Chondrocyte (in vitro differentiated cells): Measurements from ENCODE around the gene PHTF2. TPM values are rescaled to one million over a fixed set of nuclear protein-coding genes. Genes with fewer than 3 reads are reported as not detected.

Experiments
- DNase-seq: peaks from one replicate; pipeline ENCODE4 v3.0.0; 2021; ENCODE audit warnings: mixed read lengths, low spot score
- H3K27ac Mint-ChIP-seq: one replicate; pipeline ENCODE4 v1.8.0; 2021; ENCODE audit warnings: mild to moderate bottlenecking, moderate library complexity, mixed read lengths; ENCODE audit not compliant: unreplicated experiment
- H3K27me3 Mint-ChIP-seq: 2 replicates; pipeline ENCODE4 v1.8.0; 2021; ENCODE audit warnings: low read depth, mixed read lengths
- H3K36me3 Mint-ChIP-seq: 2 replicates; pipeline ENCODE4 v1.8.0; 2021; ENCODE audit warnings: low read depth, mixed read lengths
- H3K4me1 Mint-ChIP-seq: 2 replicates; pipeline ENCODE4 v1.8.0; 2021; ENCODE audit warnings: low read depth, mild to moderate bottlenecking, mixed read lengths
- H3K4me3 Mint-ChIP-seq: one replicate; pipeline ENCODE4 v1.8.0; 2021; ENCODE audit warnings: mild to moderate bottlenecking, moderate library complexity, mixed read lengths; ENCODE audit not compliant: unreplicated experiment
- H3K9me3 Mint-ChIP-seq: 2 replicates; pipeline ENCODE4 v1.8.0; 2021; ENCODE audit warnings: low read depth, mixed read lengths
- CTCF ChIP-seq: fragments of 200-600 bp; sonication (generic); IDR thresholded peaks from 2 replicates; pipeline ENCODE4 v1.5.0; 2021; ENCODE audit warnings: antibody characterized with exemption, mild to moderate bottlenecking, moderate library complexity
- total RNA-seq: library from RNA; stranded (reverse); gene quantifications from 3 replicates; pipeline ENCODE4 v1.2.1, GENCODE V29; 2021

The PHTF2 gene
- total RNA-seq, 1 donor from 2014 or later: 52.6 TPM

- Mint-ChIP-seq H3K4me3 (no peak overlapping the region), H3K4me1 (no peaks in the 10 kb centered on the region), H3K9me3 (peaks cover 4% of the 10 kb centered on the region), H3K36me3 (peaks cover 5% of the 10 kb centered on the region), H3K27ac (no peak overlapping the region), H3K27me3 (no peaks in the 10 kb centered on the region)
- no peak for DNase-seq
- TF ChIP-seq CTCF: no peak
These were observed 12.6 kb upstream of the PHTF2 start for GRCh38 chr7:77786018-77786417.

GRCh38 chr7:77786741-77787140 lies 11.8 kb upstream of the PHTF2 start:
- TF ChIP-seq CTCF: no peak
- no peaks in the 10 kb centered on the region for H3K27me3 Mint-ChIP-seq
- H3K4me3 Mint-ChIP-seq: no peak overlapping the region
- H3K9me3 Mint-ChIP-seq: peaks cover 4% of the 10 kb centered on the region
- H3K27ac Mint-ChIP-seq: no peak overlapping the region
- H3K4me1 Mint-ChIP-seq: no peaks in the 10 kb centered on the region
- no peak for DNase-seq
- H3K36me3 Mint-ChIP-seq: peaks cover 3% of the 10 kb centered on the region

GRCh38 chr7:77788327-77788902 lies 10.2 kb upstream of the PHTF2 start:
- no peak overlapping the region for H3K4me3 Mint-ChIP-seq
- H3K4me1 Mint-ChIP-seq: peaks cover 4% of the 10 kb centered on the region
- H3K27me3 Mint-ChIP-seq: no peaks in the 10 kb centered on the region
- peaks cover 4% of the 10 kb centered on the region for H3K9me3 Mint-ChIP-seq
- peaks cover 3% of the 10 kb centered on the region for H3K36me3 Mint-ChIP-seq
- H3K27ac Mint-ChIP-seq: no peak overlapping the region
- no peak for TF ChIP-seq CTCF
- DNase-seq: no peak

- DNase-seq: no peak
- Mint-ChIP-seq H3K4me3 (no peak overlapping the region), H3K27me3 (no peaks in the 10 kb centered on the region), H3K4me1 (peaks cover 18% of the 10 kb centered on the region), H3K27ac (no peak overlapping the region), H3K9me3 (peaks cover 4% of the 10 kb centered on the region), H3K36me3 (peaks cover 7% of the 10 kb centered on the region)
- no peak for TF ChIP-seq CTCF
These were observed 7.2 kb upstream of the PHTF2 start for GRCh38 chr7:77791336-77791735.

- no peak for TF ChIP-seq CTCF
- no peaks in the 10 kb centered on the region for H3K27me3 Mint-ChIP-seq
- H3K36me3 Mint-ChIP-seq: peaks cover 7% of the 10 kb centered on the region
- DNase-seq: no peak
- no peak overlapping the region for H3K27ac Mint-ChIP-seq
- H3K4me1 Mint-ChIP-seq: peaks cover 24% of the 10 kb centered on the region
- H3K4me3 Mint-ChIP-seq: no peak overlapping the region
- peaks cover 4% of the 10 kb centered on the region for H3K9me3 Mint-ChIP-seq
These were observed 6.6 kb upstream of the PHTF2 start for GRCh38 chr7:77791956-77792355.
